Vagina (tissue), 2 donors: Measurements from ENCODE around the gene SYNDIG1L.

Source experiments
- CTCF ChIP-seq, 3 experiments: fragments of 450-650 bp in 2 of 3; fragments of 200-600 bp in 1 of 3; sonication (generic) in 1 of 3; IDR thresholded peaks; one replicate each; pipeline ENCODE4 v1.5.1; 2017 to 2019; ENCODE audit warnings: antibody characterized with exemption in 3 of 3, mild to moderate bottlenecking in 2 of 3, moderate library complexity in 2 of 3
- POLR2A ChIP-seq, 2 donors: fragments of 450-650 bp; IDR thresholded peaks; one replicate each; pipeline ENCODE4 v1.6.1; 2017; ENCODE audit warnings: antibody characterized with exemption in 2 of 2, mild to moderate bottlenecking in 2 of 2, moderate library complexity in 2 of 2
- POLR2AphosphoS5 ChIP-seq, 2 donors: sonication (generic); formaldehyde crosslinking; IDR thresholded peaks; one replicate each; pipeline ENCODE4 v1.9.0; 2017; ENCODE audit warnings: antibody characterized with exemption in 2 of 2, mild to moderate bottlenecking in 2 of 2, low read depth in 1 of 2; ENCODE audit not compliant: insufficient read depth in 1 of 2

- no peak for TF ChIP-seq CTCF (IDR thresholded peaks at IDR 0.05)
- TF ChIP-seq POLR2A (IDR thresholded peaks at IDR 0.05) = no peak
- TF ChIP-seq POLR2AphosphoS5 (IDR thresholded peaks at IDR 0.05; ENCODE audit: insufficient read depth in 1 of 2, low read depth in 1 of 2) = no peak
These were observed 4.0 kb upstream of the SYNDIG1L start for GRCh38 chr14:74429991-74430390.
